Cardiac septum (tissue), 1 donor: ENCODE results near the gene EPB42. TPM values are rescaled to one million over a fixed set of nuclear protein-coding genes. Genes with fewer than 3 reads are reported as not detected.
A peak's percentile ranks its signal among the peaks of the same experiment; 100 is the strongest.
"Not testable (repeated sequence)": the region's sequence is repeated elsewhere in the genome, so short reads cannot be mapped to it uniquely, and the experiment has no call there.

Experiments used
- DNase-seq: peaks from one replicate; pipeline ENCODE4 v3.0.0-alpha.2; 2020; ENCODE audit warnings: low spot score
- intact Hi-C: fragments of 100-400 bp; cut with DNase I; formaldehyde crosslinking; loops from one replicate; pipeline ENCODE4 v1.14.0; 2022
- total RNA-seq: library from RNA; stranded (reverse); fragmentation: NEBNext Ultra II Directional; extraction: Animal tissue kit (Norgen Biotek cat#: 25700); gene quantifications from one replicate; pipeline ENCODE4 v1.2.1, GENCODE V29; 2021
- donor health status: DM: no; HTN: no; CAD: no.

EPB42 gene
- total RNA-seq, 1 donor from 2014 or later: 0.38 TPM

DNA sequence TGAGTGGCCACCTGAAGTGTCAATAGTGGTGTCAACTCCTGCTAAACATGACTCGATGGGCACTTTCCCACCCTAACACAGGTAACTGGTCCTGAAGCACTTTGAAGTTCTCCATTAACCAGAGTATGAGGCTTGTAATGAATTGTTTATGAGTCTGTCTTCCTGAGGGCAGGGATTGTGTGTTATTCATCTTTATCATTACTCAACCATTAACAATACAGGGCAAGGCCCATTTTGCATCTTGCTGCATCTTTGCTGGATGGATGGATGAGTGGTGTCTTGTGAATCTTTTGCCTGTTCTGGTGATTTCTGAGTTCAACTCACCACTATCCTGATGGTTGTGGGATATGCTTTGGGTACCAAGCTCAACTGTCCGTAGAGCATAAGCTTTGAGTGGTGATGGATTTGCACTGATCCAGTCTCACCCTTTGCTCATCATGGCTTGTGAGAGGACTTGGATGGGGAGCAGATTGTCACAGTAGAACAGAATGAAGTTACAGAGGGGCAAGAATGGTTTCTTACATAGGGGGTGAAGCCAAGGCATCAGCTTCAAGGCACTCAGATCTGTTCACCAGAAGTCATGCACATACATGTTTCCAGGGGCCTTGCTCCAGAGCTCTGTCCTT lies 22.3 kb upstream of the EPB42 start:
- intact Hi-C loops: no loop called here
- peak; percentile 43 for DNase-seq

- intact Hi-C loops: no loop called here
- DNase-seq: peak; percentile 55
Measured at GRCh38 chr15:43242616-43243015, 21.8 kb upstream of the EPB42 start.

GRCh38 chr15:43241100-43241499 lies 20.3 kb upstream of the EPB42 start:
- no peak for DNase-seq
- intact Hi-C loops: no loop called here

GRCh38 chr15:43239732-43240491 lies 19.1 kb upstream of the EPB42 start:
- intact Hi-C loops: no loop called here
- no peak for DNase-seq

- intact Hi-C loops: no loop called here
- DNase-seq: no peak
Measured at GRCh38 chr15:43238671-43239131, 17.9 kb upstream of the EPB42 start.

DNA sequence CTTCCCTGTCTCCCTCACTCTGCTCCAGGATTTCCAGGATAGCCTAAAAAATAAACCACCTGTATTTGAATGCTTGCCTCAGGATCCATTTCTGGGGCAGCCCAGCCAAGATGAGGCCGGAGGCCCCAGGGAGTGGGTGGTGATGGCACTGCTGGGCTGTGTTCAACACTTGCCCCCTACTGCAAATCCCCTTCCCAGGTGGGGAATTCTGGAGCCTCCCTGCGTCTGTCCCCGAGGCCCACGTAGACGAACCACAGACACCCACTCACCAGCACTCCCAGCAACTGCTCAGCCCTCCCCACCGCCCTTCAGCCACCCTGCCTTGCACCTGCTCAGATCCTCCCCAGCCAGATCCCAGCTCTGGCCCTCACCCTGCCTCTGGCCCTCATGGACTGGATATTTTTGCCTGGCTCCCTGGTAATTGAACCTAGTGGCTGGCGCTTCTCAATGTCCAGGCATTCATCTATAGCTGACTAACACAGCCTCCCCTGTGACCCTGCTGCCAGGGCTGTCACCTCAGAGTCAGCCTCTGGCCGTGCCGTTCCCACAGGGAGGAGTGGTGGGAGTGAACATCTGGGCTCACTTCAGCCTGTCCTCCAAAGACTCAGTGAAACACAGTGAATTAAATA lies 17.1 kb upstream of the EPB42 start:
- intact Hi-C loops: no loop called here
- DNase-seq: no peak

DNA sequence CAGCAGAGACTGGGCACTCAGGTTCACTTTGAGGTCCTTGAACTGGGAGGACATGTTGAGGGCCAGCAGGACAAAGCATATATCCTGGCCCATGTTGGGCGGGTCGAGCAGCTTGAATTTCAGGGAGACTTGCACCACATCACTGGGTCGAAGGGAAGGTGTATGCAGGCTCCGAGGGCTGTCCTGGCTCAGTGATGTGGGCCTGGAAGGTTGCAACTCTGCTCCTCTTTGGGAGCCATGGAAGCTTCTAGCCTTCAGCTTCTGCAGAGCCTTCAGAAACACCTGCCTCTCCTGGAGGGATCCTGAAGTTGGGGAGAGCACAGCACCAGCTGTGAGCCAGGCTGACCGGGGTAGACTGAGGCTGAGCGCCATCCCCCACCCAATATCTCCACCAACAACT lies 14.7 kb upstream of the EPB42 start:
- DNase-seq: no peak
- intact Hi-C loops: no loop called here

- no peak for DNase-seq
- intact Hi-C loops: no loop called here
Measured at GRCh38 chr15:43232289-43232874, 11.6 kb upstream of the EPB42 start.

DNA sequence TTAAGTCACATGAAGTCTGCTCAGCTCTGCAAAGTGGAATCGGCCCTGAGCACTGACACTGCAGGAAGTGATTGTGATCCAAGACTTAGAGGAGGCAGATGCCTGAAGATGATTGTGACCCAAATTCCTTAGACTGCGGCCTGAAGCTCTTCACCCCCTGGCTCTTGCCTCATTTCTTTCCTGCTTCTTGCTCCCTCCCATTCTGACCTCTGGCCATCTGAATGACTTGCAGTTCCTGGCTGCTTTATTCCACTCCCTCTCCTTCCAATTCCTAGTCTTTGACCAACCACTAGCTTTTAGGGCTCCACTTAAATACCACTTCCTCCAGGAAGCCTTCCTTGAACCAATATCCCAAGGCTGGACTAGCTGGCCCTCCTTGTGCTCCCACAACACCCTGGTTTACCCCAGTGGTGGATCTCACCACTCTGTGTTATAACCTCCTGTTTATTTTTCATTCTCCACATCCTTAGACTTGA lies 9.9 kb upstream of the EPB42 start:
- DNase-seq: no peak
- intact Hi-C loops: no loop called here

DNA sequence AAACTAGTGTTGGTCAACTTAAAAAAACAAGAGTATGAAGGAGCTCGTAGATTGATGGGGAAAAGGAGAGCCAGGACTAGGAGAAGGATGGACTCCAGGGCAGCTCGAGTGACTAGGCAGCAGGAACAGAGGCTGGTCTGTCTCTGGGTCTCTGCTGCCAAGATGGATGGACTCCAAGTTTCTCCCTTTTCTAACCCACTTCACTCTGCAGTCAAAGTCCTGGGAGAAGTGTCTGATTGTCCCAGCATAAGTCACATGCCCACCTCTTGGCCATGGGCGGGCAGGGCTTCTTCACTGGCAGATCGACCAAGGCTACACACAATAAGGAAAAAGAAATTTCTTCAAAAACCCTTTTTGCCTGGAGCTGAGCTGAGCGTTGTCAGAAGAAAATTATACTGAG lies 9.2 kb upstream of the EPB42 start:
- DNase-seq: no peak
- intact Hi-C loops: no loop called here

GRCh38 chr15:43226436-43227305 lies 5.9 kb upstream of the EPB42 start:
- intact Hi-C loops: no loop called here
- no peak for DNase-seq

DNA sequence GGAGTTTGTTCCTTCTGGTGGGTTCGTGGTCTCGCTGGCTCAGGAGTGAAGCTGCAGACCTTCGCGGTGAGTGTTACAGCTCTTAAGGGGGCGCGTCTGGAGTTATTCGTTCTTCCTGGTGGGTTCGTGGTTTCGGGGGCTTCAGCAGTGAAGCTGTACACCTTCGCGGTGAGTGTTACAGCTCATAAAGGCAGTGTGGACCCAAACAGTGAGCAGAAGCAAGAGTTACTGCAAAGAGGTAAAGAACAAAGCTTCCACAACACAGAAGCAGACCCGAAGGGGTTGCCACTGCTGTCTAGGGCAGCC lies 5.1 kb upstream of the EPB42 start:
- not testable (repeated sequence) for DNase-seq
- intact Hi-C loops: loop anchor here (2.0 kb wide), 1 partner anchor 61 kb away; no protein-coding TSS in a partner anchor

DNA sequence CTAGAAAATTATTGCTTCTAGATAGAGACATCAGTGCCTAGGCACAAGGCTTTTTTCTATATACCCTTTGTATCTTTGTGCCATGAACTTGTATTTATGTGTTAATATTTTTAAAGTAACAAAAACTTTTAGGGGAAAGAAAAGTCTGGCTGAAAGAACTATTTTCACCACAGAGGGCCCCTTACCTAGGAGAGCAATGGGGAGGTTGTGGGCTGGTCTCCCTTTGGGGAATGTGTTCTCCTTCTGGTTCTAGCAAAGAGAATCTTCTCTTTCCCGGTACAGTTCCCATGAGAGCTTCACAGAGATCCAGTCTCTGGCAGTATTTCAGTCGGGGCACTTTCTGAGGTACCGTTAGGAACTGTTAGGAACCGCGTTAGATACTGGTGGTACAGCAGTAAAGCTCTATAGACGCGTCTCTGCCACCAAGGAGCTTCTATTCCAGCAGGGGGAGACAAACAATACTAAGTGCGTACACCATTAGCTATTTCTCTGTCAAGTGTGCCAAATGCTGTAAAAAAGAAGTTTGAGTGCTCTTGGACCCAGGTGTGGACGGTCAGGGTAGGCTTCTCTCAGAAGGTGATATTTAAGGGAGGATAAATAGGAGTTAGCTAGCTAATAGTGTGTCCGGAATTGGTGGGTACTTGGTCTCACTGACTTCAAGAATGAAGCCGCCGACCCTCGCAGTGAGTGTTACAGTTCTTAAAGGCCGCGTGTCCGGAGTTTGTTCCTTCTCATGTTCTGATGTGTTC lies 4.6 kb upstream of the EPB42 start:
- intact Hi-C loops: loop anchor here (2.0 kb wide), 1 partner anchor 61 kb away; no protein-coding TSS in a partner anchor
- no peak for DNase-seq

- DNase-seq: no peak
- intact Hi-C loops: no loop called here
Measured at GRCh38 chr15:43221422-43221821, 604 bp upstream of the EPB42 start.

DNA sequence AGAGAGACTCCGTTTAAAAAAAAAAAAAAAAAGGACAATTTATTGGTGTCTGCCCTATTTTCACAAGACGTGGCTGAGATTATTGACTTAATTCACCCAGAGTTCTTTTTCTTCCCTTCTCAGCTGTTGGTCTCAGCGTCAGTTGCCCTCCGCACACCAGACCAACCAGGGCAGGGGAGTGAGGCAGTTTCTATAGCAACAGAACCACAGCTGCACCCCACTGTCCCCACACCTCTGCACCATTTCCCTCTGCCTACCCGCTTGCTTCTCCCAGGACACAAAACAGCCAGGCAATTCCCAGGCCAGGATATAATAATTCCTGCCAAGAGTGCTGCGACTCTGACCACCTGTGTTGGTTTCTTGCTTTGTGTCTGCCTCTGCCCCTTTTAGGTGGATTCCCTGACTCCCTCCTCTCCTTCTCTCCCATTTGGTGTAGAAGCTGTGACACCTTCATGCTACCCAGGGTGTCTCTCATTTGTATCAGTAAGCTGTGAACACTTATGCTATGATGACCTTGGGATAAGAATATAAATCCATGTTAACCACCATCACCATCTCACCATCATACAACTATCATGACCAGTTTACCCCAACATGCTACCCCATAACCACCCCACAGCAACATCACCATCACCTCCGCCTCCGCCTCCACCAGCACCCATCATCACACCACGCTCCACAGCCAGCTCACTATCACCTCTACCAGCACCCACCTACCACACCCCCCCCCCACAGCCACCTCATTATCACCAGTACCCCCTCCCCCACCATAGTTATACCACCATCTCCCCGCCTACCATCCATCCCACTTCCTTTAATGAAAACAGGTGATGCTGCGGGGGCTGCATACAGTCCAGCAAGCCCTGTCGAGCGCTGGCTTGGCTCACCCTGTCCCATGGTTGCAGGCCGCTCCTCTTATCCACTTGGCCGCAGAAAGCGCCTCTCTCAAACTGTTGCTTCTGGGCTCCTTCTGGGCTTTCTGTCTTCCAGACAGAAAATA lies 589 bp downstream of the EPB42 start:
- DNase-seq: no peak
- intact Hi-C loops: no loop called here

DNA sequence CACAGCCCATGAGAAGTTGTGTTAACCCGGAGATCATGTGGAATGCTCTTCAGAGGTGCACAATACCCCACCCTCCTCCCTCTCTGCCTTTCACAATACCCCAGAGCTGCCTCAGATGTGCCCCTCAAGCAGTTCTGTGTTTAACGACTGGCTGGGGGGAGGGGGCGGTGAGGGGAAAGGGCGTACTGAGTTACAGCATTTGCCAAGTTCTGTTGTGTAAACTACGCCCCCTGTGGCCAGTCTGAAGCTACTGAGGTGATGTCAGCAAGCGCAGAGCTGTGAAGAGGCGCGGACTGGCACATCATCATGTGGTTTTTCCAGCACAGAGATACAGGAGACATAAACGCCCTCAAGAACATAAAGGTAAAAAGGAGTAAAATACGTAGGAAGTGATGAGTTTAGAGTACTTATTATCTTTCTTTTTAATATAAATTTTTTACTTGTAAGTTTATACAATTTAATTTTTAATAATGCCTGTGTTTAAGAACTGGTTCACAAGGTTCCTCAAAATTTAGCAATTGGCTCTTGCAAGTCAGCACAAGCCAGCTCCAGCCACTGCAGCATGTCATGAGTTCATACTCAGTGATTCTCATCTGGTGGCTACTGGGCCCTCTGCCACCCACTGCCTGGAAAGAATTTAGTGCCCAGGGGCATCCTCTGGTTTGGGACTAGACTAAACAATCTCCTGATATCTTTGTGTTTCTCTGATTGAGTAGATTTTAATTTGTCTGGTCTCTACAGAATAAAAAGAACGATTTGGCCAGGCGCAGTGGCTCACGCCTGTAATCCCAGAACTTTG lies 1.7 kb downstream of the EPB42 start:
- intact Hi-C loops: no loop called here
- DNase-seq: no peak

DNA sequence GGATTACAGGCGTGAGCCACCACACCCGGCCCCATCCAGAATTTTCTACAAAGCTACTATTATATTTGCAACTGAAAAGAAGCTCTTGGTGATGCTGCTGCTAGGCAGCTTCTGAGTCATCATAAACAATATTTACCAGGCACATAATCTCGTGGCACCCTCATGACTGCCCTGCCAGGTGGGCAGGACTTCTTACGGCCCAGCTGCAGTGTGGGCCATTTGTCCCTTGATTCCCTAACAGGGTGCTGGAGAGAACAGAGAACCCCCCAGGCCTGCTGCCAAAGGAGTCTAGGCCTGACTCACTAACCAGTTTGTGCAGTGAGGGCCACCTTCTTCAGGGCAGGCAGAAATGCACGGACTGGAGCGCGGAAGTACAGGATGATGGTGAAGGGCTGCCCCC lies 4.9 kb downstream of the EPB42 start:
- DNase-seq: no peak
- intact Hi-C loops: no loop called here
